Activated naive CD4-positive, alpha-beta T cell treated with anti-CD3 and anti-CD28 coated beads, Interleukin-2, amount 50 U/mL, for 72 hours (primary cell): ENCODE results near the gene THRAP3. TPM values are rescaled to one million over a fixed set of nuclear protein-coding genes. Genes with fewer than 3 reads are reported as not detected.
"Not testable (repeated sequence)": the region's sequence is repeated elsewhere in the genome, so short reads cannot be mapped to it uniquely, and the experiment has no call there.

Source experiments
- ATAC-seq, 2 donors: fragments of 150-1000 bp; cut with Tn5 transposase; 2 replicates each; pipeline ENCODE4 v1.10.0; 2021; ENCODE audit warnings: mild to moderate bottlenecking in 2 of 2, moderate library complexity in 2 of 2
- DNase-seq, 2 donors: peaks; one replicate each; pipeline ENCODE4 v3.0.0; 2021 to 2022; ENCODE audit warnings: low spot score in 2 of 2
- H3K27ac Mint-ChIP-seq, 2 donors: one replicate each; pipeline ENCODE4 v1.8.0; 2022; ENCODE audit warnings: mild to moderate bottlenecking in 2 of 2, mixed read lengths in 2 of 2
- H3K36me3 Mint-ChIP-seq, 2 donors: one replicate each; pipeline ENCODE4 v1.8.0; 2022; ENCODE audit warnings: mixed read lengths in 2 of 2
- H3K9me3 Mint-ChIP-seq, 2 donors: one replicate each; pipeline ENCODE4 v1.8.0; 2022; ENCODE audit warnings: mixed read lengths in 2 of 2
- total RNA-seq, 2 donors: library from RNA; stranded (reverse); gene quantifications; one replicate each; pipeline ENCODE4 v1.2.3, GENCODE V29; 2022

The THRAP3 gene
- total RNA-seq, 2 donors from 2014 or later = 96.2 to 153 TPM

- H3K27ac Mint-ChIP-seq = peak overlapping the region; percentile 98 to 99
These were observed 467 bp downstream of the THRAP3 start for GRCh38 chr1:36224537-36225282.

GRCh38 chr1:36225283-36225899 is 1.1 kb downstream of the THRAP3 start:
- no peak for DNase-seq
- H3K27ac Mint-ChIP-seq = peak overlapping the region; percentile 98 to 99
- peaks cover 29% of the 10 kb centered on the region in 2 donors for H3K36me3 Mint-ChIP-seq
- no peak for ATAC-seq
- H3K9me3 Mint-ChIP-seq = no peaks in the 10 kb centered on the region

More at GRCh38 chr1:36224537-36225282, 467 bp downstream of the THRAP3 start:
- Mint-ChIP-seq H3K36me3 (peaks cover 29% of the 10 kb centered on the region in 2 donors), H3K9me3 (no peaks in the 10 kb centered on the region)
- DNase-seq (no peak), ATAC-seq (peak; percentile 69 to 73)

GRCh38 chr1:36230279-36230678 is 6.0 kb downstream of the THRAP3 start:
- not testable (repeated sequence) for H3K27ac Mint-ChIP-seq, DNase-seq, ATAC-seq, H3K9me3 Mint-ChIP-seq
- H3K36me3 Mint-ChIP-seq = peaks cover 15 to 39% of the 10 kb centered on the region in 2 donors

- DNase-seq (no peak), ATAC-seq (no peak)
- Mint-ChIP-seq H3K9me3 (no peaks in the 10 kb centered on the region), H3K36me3 (peaks cover 10 to 30% of the 10 kb centered on the region in 2 donors), H3K27ac (no peak overlapping the region)
These were observed 6.9 kb downstream of the THRAP3 start for GRCh38 chr1:36231191-36231590.

- no peaks in the 10 kb centered on the region for H3K9me3 Mint-ChIP-seq
- ATAC-seq (no peak), DNase-seq (no peak)
- no peak overlapping the region for H3K27ac Mint-ChIP-seq
- H3K36me3 Mint-ChIP-seq = peaks cover 2 to 20% of the 10 kb centered on the region in 2 donors
These were observed 8.2 kb downstream of the THRAP3 start for GRCh38 chr1:36232212-36233095.

- Mint-ChIP-seq H3K27ac (peak overlapping the region in 1 of 2 donors; percentile 85), H3K9me3 (no peaks in the 10 kb centered on the region), H3K36me3 (peaks cover 0 to 7% of the 10 kb centered on the region in 2 donors)
- DNase-seq (no peak), ATAC-seq (no peak)
These were observed 12.1 kb downstream of the THRAP3 start for GRCh38 chr1:36236302-36236701.

GRCh38 chr1:36238433-36238832 is 14.2 kb downstream of the THRAP3 start:
- DNase-seq (no peak), ATAC-seq (no peak)
- Mint-ChIP-seq H3K27ac (peak overlapping the region in 1 of 2 donors; percentile 32), H3K36me3 (peaks cover 0 to 8% of the 10 kb centered on the region in 2 donors), H3K9me3 (no peaks in the 10 kb centered on the region)

- ATAC-seq = no peak
- H3K27ac Mint-ChIP-seq = peak overlapping the region in 1 of 2 donors; percentile 68
- H3K9me3 Mint-ChIP-seq = no peaks in the 10 kb centered on the region
- H3K36me3 Mint-ChIP-seq = peaks cover 0 to 14% of the 10 kb centered on the region in 2 donors
- no peak for DNase-seq
These were observed 15.8 kb downstream of the THRAP3 start for GRCh38 chr1:36239941-36240637.

GRCh38 chr1:36247538-36247937 is 23.3 kb downstream of the THRAP3 start:
- no peak for ATAC-seq
- Mint-ChIP-seq H3K9me3 (peaks cover 0 to 5% of the 10 kb centered on the region in 2 donors), H3K36me3 (peaks cover 0 to 24% of the 10 kb centered on the region in 2 donors), H3K27ac (no peak overlapping the region)
- DNase-seq = no peak

GRCh38 chr1:36248250-36248894 is 24.1 kb downstream of the THRAP3 start:
- peaks cover 0 to 24% of the 10 kb centered on the region in 2 donors for H3K36me3 Mint-ChIP-seq
- DNase-seq (no peak), ATAC-seq (peak in 1 of 2 donors; percentile 64)
- peaks cover 0 to 5% of the 10 kb centered on the region in 2 donors for H3K9me3 Mint-ChIP-seq
- peak overlapping the region; percentile 67 to 93 for H3K27ac Mint-ChIP-seq

GRCh38 chr1:36251794-36252481 is 27.7 kb downstream of the THRAP3 start:
- H3K36me3 Mint-ChIP-seq = peaks cover 0 to 18% of the 10 kb centered on the region in 2 donors
- no peak overlapping the region for H3K27ac Mint-ChIP-seq
- H3K9me3 Mint-ChIP-seq = peaks cover 0 to 5% of the 10 kb centered on the region in 2 donors
- no peak for ATAC-seq
- DNase-seq = no peak

GRCh38 chr1:36252482-36252824 is 28.2 kb downstream of the THRAP3 start:
- not testable (repeated sequence) for ATAC-seq, H3K27ac Mint-ChIP-seq
- peaks cover 4 to 18% of the 10 kb centered on the region in 2 donors for H3K36me3 Mint-ChIP-seq

GRCh38 chr1:36253161-36253862 is 29.1 kb downstream of the THRAP3 start:
- DNase-seq (no peak), ATAC-seq (peak in 1 of 2 donors; percentile 57)
- Mint-ChIP-seq H3K27ac (no peak overlapping the region), H3K36me3 (peaks cover 6 to 16% of the 10 kb centered on the region in 2 donors), H3K9me3 (peaks cover 0 to 5% of the 10 kb centered on the region in 2 donors)

More at GRCh38 chr1:36252482-36252824, 28.2 kb downstream of the THRAP3 start:
- not testable (repeated sequence) for H3K9me3 Mint-ChIP-seq, DNase-seq

- Mint-ChIP-seq H3K36me3 (peaks cover 0 to 6% of the 10 kb centered on the region in 2 donors), H3K9me3 (no peaks in the 10 kb centered on the region), H3K27ac (peak overlapping the region; percentile 34 to 70)
- no peak for ATAC-seq
- DNase-seq = no peak
These were observed 32.5 kb downstream of the THRAP3 start for GRCh38 chr1:36256558-36257374.
